NCI-H1930 (cell line): ENCODE data around the gene PRDX4.
"Not testable (repeated sequence)": the region's sequence is repeated elsewhere in the genome, so short reads cannot be mapped to it uniquely, and the experiment has no call there.

Experiments used
- DNase-seq, 2 experiments: peaks; one replicate each; lab custom pipeline; 2025; lab: John Stamatoyannopoulos, UW

Gene PRDX4

DNA sequence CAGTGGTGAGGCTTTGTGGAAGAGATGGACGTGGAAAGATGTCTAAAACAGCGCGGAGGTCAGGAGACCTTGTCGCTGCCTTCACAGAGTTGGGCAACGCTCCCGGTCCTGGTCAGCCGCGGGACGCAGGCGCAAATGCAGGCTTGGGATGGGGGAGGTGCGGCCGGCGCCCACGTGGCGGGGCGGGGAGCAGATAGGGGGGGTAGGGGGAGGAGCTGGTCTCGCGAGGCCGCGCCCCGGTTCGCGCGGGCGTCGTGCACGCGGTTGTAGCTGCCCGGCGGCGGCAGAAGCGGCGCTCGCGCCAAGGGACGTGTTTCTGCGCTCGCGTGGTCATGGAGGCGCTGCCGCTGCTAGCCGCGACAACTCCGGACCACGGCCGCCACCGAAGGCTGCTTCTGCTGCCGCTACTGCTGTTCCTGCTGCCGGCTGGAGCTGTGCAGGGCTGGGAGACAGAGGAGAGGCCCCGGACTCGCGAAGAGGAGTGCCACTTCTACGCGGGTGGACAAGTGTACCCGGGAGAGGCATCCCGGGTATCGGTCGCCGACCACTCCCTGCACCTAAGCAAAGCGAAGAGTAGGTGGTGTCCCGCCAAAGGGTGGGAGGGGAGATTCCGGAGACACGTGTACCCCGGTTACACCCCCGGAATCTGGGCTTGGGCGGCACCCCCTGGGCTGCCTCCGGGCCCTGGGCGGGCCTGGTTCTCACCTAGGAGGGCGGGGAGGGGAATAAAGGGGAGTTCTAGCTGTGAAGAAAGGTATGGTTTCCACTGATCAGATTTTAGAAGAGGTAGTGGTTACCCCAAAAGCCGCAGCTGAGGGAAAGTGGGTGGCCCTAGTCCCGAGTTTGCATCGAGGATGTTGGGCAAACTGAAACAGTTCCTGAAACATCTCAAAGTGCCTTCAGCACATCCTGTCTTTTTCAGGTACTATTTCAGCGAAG lies at the start of gene PRDX4:
Gene PRDX4, plus strand, starts transcription at position 255 of the 939 bp plus-strand sequence. Its CDS starts 78 bp downstream, at position 333.
- peak; percentile 68 to 82 for DNase-seq

DNA sequence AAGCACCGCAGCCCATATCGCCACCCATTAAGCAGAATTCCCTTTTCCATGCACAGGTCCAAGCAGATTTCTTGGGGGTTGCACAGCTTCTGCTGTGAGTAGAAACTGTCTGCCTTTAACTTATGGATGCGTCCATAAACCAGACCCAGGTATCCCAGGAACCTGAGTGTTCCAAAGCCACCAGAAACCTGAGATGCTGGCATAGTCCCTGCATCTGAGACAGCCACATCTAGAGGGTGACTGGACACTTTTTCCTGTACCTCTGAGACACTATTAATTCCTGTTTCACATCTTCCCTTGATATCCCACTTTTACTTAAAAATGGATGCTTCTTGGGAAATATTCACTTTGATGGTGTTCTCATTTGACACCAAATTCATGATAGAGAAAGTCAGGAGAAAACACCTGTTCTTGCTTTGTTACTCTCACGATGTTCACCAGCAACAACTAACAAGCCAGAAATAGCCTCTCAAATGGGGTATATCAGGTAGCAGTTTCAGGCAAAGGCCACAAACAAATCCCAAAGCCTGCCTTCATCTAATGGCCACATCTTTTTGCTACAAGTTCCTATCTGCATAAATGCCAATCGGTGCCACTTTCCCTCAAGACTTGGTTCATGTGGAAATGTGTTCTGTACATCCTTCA lies 45.5 kb upstream of the PRDX4 start:
- DNase-seq = no peak

DNA sequence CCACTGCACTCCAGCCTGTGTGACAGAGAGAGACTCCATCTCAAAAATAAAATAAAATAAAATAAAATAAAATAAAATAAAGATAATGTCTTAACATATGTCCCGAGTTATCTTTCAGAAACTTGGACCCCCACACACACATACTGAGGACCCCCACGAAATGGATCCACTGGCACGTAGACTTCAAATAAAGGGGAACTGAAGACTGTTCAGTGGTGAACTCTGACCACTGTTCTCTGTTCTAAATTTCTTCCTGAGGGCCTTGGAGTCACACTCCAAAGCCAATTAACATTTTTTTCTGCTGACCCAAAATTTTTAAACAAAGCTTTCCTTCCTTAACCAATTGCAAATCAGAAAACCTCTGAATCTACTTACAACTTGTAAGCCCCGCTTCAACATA lies 43.5 kb upstream of the PRDX4 start:
- DNase-seq = no peak

DNA sequence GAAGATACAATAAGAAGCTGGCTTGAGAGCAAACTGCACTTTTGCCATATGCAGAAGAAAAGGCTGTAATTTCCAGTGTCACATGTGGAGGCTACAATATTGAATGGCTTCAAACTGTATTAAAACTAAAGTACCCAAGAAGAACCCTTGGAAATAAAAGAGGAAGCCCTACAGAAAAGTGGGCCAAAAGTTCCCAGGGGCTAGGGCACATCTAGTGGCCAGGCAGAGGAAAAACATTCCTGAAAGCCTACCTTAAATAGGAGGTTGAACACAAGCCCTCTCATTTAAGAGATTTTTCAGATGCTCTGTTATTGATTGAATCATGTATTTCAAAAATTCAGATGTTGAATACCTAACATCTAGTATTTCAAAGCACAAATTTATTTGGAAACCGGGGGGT lies 40.6 kb upstream of the PRDX4 start:
- no peak for DNase-seq

DNA sequence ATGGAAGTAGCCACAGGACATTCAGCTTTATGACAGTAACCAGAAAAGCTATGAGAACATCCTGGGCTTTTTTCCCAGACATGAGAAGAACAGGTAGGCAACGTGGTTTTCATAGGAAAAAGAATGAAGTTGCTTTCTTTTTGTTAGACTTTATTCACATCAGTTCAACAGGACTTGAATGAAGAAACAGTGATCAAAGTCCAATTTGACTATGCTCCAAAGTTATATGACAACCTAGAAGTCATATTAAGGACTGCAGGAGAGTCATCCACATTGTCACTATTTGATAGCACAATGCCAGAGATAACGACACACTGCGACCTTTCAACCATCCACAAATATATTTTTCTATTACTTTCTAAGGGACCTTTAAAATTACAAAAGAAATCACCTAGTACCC lies 39.2 kb upstream of the PRDX4 start:
- no peak for DNase-seq

DNA sequence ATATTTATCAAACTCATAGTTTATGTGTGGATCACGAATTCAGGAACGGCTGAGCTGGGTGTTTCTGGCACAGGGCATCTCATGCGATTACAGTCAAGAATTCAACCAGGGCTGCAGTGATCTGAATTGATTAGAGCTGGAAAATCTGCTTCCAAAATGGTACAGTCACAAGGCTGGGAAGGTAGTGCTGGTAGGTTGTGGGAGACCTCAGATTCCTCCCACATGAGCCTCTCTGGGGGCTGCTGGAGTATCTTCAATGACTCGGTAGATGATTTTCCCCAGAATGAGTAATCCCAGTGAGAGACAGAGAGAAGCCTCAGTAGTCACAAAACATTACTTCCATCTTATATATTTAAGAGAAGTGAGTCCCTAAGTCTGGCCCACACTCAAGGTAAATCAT lies 36.2 kb upstream of the PRDX4 start:
- DNase-seq = no peak

DNA sequence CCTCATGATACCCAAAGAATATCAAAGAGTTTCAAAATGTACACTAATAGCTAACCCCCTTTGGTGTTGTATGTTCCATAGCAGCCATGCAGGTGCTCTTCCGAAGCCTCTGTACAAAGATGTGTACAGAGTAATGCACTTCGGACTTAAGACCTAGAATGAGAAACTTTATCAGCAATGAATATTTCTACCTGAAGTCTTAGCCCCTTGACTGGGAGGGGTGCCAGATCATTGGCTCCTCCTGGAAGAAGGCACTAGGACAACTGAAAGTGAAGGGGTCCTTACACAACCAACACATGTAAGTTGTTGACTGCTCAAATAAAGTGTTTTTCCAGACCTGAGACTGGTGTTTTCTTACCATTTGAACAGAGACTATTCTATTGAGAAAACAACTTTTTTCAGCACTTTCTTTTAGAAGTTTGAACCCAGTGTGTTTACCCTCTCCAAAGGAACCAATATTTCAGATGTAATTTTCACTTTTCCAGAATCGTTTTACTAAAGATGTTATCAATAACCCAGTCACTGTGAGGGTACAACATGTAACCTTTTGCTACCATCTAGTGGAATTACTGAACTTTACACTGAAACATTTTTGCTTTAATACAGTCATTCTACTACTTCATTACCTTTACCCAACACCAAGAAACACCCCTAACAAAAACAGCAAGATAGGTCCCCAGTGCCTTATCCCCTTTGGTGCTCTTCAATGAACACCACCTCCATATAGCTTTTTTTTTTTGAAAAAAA lies 33.3 kb upstream of the PRDX4 start:
- no peak for DNase-seq

DNA sequence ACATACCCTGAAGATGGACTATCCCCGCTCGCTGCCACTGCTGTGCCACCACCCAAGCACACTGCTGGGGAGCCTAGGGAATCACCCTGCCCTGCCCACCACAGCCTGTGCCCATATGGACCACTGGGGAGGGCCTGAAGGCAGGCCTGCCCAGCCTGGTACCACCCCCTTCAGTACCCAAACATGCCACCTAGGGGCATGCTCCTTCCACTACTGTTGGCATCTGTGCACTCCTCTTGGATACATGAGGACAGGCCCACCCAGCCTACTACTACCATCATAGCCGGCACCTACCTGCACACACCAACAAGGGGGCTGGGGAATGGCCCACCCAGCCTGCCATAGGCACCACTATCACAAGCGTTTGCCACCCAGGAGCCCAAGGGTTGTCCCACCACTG lies 30.1 kb upstream of the PRDX4 start:
- DNase-seq = no peak

DNA sequence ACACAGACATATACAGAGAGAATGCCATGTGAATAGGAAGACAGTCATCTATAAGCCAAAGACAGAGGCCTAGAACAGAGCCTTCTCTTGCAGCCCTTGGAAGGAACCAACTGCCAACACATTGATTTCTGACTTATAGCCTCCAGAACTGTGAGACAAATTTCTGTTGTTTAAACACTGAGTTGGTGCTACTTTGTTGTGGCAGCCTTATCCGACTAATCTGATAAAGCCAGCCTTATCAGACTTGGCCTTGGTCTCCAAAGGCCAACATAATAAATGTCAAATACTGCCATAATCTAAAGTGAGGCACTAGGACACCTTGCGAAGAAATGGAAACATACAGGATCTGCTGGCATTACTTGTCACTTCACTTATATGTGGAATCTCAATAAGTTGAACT lies 24.3 kb upstream of the PRDX4 start:
- no peak for DNase-seq

DNA sequence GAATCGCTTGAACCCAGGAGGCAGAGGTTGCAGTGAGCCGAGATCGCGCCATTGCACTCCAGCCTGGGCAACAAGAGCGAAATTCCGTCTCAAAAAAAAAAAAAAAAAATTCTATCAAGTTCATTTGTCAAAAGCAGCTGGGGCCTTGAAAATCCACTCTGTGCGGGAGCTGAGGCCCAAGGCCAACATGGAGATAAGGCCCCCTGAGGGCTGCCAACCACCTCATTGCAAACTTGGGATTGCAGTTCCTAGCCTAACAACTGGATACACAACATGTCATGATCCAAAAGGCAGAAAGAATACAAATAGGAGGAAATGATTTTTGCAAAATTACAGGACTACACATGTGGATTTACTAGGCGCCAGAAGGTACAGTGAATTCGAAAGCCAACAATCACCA lies 22.5 kb upstream of the PRDX4 start:
- no peak for DNase-seq

DNA sequence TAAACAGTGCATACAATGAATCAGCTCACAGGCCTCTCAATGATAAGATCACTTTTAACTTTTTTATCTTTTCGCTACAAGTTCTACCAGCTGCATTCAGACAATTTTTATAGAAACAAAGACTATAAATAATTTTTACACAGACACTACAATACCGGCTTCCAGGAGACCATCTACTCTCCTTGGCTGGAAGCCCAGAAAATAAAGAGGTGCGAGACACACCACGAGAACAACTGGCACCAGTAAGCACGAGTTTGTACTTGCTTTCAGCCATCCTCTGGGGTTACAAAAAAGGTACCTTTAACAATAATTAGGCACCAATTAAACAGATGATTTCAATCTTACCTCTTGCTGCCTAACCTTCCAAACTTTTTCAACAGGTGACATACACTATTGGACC lies 11.2 kb upstream of the PRDX4 start:
- DNase-seq = no peak

DNA sequence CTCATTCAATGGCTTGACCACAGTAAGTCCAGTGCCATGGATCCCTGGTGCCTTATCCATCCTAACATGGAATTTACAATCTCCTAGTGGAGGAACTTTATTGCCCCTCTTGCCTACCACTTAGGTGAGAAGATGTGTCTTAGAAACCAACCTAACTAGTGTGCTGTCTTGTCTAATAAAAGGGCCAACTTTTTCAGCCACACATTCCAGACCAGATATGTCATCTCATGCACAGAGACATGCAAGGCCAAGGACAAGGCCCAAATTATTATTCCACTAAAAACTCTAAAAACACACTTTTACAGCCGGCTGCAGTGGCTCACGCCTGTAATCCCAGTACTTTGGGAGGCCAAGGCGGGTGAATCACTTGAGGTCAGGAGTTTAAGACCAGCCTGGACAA lies 10.6 kb upstream of the PRDX4 start:
- no peak for DNase-seq

DNA sequence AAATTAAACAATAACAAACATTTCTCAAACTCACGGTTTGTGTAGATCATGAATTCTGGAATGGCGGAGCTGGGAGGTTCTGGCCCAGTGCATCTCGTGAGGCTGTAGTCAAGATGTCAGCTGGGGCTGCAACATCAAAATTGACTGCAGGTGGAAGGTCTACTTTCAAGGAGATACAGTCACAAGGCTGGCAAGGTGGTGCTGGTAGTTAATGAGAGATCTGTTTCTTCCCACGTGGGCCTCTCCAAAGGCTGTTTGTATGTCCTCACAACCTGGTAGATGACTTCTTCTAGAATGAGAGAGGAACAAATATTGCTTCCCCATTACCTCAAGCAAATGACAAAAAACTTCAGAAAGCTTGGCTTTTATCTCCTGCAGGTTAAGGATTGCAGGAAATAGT lies 8.0 kb upstream of the PRDX4 start:
- DNase-seq = no peak

DNA sequence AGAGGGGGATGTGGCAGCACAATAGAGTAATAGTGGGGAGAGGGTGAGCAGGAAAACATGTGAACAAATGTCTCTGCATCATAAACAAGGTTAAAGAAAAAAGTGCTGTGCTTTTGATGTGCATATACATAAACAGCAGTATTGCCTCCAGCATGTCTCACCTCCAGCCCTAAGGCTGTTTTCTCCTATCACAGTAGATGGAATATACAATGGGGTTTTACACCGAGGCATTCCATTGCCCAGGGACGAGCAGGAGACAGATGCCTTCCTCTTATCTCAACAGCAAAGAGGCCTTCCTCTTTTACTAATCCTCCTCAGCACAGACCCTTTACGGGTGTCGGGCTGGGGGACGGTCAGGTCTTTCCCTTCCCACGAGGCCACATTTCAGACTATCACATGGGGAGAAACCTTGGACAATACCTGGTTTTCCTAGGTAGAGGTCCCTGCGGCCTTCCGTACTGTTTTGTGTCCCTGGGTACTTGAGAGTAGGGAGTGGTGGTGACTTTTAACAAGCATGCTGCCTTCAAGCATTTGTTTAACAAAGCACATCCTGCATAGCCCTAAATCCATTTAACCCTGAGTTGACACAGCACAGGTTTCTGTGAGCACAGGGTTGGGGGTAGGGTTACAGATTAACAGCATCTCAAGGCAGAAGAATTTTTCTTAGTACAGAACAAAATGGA lies 7.1 kb upstream of the PRDX4 start:
- not testable (repeated sequence) for DNase-seq

DNA sequence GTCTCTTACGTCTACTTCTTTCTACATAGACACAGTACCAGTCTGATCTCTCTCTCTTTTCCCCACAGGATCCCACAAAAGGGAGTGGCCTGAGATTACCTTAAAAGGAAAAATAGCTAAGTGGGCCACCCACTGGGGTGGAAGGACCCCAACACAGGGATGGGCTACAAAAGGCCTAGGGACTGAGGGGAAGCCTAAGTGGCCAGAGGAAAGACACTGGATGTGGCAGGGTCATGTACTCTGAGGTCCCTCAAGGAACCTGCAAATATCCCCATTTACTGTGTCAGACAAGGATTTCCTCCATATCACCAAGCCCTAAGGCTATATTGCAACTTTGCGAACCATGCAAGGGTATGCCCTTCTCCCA lies 6.5 kb upstream of the PRDX4 start:
- DNase-seq = no peak

DNA sequence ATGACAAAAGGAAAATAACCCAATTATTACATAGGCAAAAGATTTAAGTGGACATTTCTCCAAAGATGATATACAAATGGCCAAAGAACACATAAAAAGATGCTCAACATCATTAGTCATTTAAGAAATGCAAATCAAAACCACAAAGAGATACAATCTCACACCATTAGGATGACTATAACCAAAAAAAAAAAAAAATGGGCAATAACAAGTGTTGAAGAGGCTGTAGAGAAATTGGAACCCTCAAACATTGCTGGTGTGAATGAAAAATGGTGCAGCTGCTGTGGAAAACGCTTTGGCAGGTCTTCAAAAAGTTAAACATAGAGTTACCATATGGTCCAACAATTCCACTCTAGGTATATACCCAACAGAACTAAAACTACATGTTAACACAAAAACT lies 5.6 kb upstream of the PRDX4 start:
- DNase-seq = no peak

DNA sequence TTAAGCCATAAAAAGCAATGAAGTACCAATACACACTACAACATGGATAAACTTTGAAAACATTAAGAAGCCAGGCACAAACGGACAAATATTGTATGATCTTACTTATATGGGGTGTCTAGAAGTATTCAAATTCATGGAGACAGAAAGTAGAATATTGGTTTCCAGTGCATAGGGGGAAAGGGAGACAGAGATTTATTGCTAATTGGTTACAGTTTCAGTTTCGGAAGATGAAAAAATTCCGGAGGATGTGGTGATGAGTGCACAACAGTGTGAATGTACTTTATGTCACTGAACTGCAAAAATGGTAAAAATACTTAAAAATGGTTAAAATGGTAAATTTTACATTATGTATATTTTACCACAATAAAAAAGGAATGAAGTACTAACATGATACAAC lies 5.1 kb upstream of the PRDX4 start:
- DNase-seq = no peak

DNA sequence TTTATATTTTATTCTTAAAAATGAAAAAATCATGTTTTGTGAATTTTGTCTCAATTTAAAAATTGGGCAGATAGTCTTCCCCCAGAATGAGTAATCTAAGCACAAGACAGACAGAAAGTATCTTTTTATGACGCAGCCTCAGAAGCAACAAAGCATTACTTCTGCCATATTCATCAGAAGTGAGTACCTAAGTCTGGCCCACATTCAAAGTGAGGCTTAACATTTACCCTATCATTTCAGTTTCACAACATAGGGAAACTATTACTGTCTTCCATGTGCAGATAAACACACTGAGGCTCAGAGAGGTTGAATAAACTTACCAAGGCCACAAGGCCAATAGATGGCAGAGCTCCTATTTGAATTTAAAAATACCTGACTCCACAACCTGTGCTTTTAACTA lies 4.4 kb upstream of the PRDX4 start:
- DNase-seq = no peak

DNA sequence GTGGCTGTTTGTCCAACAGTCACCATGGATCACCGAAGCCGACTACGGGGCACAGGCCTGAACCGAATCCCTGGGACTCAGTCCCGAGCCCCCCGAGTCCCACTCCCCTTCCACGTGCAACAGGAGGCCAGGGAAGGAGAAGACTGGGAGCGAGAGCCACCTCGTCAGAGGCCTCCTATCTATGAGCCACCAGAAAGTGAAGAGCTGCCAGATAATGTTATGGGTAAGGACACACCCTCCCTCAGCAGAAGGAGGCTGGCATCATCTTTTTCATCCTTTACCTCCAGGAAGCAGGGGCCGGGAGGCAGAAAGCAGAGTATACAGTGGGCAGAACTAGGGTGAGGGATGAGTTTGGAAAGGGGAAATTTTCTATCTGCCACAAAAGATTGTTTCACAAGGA lies 2.8 kb upstream of the PRDX4 start:
- no peak for DNase-seq

DNA sequence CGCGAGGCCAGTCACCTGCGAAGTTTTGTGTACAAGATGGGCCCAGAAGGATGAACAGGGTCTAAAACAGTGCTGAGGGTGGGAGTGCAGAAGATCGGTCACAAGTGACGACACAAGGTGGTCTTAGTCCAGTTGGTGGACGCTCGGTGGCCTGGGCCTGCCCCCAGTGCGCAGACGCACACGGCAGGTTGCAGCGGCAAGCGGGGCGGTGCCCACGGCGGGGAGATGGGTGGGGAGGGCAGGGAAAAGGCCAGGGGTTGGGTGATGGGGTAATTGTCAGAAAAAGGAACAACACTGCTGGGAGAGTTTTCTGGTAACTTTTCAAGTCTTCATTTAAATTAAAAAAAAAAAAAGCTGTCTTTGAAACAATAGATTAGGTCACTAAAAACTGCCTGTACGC lies 1.0 kb upstream of the PRDX4 start:
- no peak for DNase-seq

DNA sequence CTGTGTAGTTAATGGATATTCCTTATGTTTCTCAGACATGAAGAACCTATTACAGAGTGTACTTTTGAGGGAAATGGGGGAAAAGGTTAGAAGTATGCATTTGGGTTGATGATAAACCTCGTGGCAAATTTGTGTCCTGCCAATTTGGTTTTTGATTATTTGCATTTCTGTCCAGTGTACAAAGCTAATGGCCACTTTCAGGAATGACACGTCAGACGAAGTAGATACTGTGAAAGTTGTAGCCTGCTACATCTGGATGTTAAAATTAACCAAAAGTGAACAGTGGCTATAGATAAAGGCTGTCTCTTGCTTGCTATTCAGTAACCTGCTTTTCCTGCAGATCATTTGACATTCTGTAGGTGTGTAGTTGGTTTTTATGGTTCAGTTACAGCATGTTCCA lies 1.0 kb downstream of the PRDX4 start:
- DNase-seq = no peak

DNA sequence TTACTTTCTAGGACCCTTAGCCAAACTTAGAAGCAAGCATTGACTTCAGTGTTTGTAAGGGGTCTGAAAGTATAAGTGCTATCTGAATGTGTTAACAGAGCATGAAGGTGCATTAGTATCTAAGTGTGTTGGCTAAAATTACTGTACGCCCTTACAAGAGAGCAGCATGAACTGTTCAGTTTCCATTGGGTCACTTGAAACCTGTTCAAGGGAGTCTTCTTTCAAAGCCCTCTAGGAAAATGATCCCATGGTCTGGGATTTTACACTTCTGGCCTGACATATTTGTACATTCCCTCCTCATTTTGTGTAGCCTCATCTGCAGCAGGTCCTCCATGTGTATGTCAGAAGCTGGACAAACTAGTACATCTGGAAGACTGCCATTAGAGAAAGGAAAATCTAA lies 3.2 kb downstream of the PRDX4 start:
- DNase-seq = no peak
